GM21390 (cell line): ENCODE measurements around the gene PPM1L.
A peak's percentile ranks its signal among the peaks of the same experiment; 100 is the strongest.

ENCODE experiments used
- ATAC-seq: cut with Tn5 transposase; IDR thresholded peaks from one replicate; pipeline ENCODE4 v1.9.1; 2021; ENCODE audit not compliant: unreplicated experiment

Gene PPM1L

GRCh38 chr3:160763073-160763472, 7.0 kb downstream of the PPM1L start:
- no peak for ATAC-seq

- ATAC-seq: no peak
Measured at GRCh38 chr3:160765211-160765610, 9.2 kb downstream of the PPM1L start.

- ATAC-seq: no peak
Measured at GRCh38 chr3:160768031-160768430, 12.0 kb downstream of the PPM1L start.

GRCh38 chr3:160768918-160769317, 12.9 kb downstream of the PPM1L start:
- no peak for ATAC-seq

- ATAC-seq: no peak
Measured at GRCh38 chr3:160771811-160772459, 15.9 kb downstream of the PPM1L start.

GRCh38 chr3:160773722-160774121, 17.7 kb downstream of the PPM1L start:
- no peak for ATAC-seq

- ATAC-seq: no peak
Measured at GRCh38 chr3:160774172-160774571, 18.1 kb downstream of the PPM1L start.

- no peak for ATAC-seq
Measured at GRCh38 chr3:160778480-160778879, 22.4 kb downstream of the PPM1L start.

- ATAC-seq: no peak
Measured at GRCh38 chr3:160779040-160779439, 23.0 kb downstream of the PPM1L start.

- ATAC-seq: no peak
Measured at GRCh38 chr3:160780245-160780644, 24.2 kb downstream of the PPM1L start.

- ATAC-seq: no peak
Measured at GRCh38 chr3:160781402-160781801, 25.4 kb downstream of the PPM1L start.

GRCh38 chr3:160781863-160782262, 25.8 kb downstream of the PPM1L start:
- no peak for ATAC-seq

- ATAC-seq: no peak
Measured at GRCh38 chr3:160784853-160785252, 28.8 kb downstream of the PPM1L start.

- no peak for ATAC-seq
Measured at GRCh38 chr3:160790726-160791125, 34.7 kb downstream of the PPM1L start.

GRCh38 chr3:160792540-160792939, 36.5 kb downstream of the PPM1L start:
- ATAC-seq: no peak

- no peak for ATAC-seq
Measured at GRCh38 chr3:160793722-160794252, 37.8 kb downstream of the PPM1L start.

GRCh38 chr3:160796089-160796812, 40.2 kb downstream of the PPM1L start:
- ATAC-seq: no peak

GRCh38 chr3:160796813-160797164, 40.8 kb downstream of the PPM1L start:
- ATAC-seq: no peak

- no peak for ATAC-seq
Measured at GRCh38 chr3:160797356-160797755, 41.3 kb downstream of the PPM1L start.

- ATAC-seq: peak; percentile 72
Measured at GRCh38 chr3:160801386-160802118, 45.5 kb downstream of the PPM1L start.

GRCh38 chr3:160804762-160805161, 48.7 kb downstream of the PPM1L start:
- no peak for ATAC-seq

- ATAC-seq: no peak
Measured at GRCh38 chr3:160806094-160806493, 50.1 kb downstream of the PPM1L start.
